ENCODE data around the gene SERPINE2. TPM values are rescaled to one million over a fixed set of nuclear protein-coding genes. Genes with fewer than 3 reads are reported as not detected.

The SERPINE2 gene
- total RNA-seq, 1 donor from 2014 or later = 19.2 TPM

DNA sequence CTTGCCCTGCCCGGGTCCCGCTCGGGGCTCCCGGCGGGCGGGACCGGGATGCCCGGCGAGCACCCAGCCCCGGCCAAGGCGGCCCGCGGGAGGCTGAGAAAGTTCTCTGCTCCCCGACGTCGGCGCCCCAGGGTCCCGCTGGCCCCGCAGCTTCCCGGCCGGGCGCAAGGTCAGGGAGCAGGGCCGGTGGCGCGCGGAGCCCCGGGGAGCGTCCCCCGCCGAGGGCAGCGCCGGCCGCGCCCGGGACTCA lies 331 bp downstream of the SERPINE2 start:
- Mint-ChIP-seq H3K27ac (no peak overlapping the region), H3K4me1 (ENCODE audit: low read depth) (peaks cover 26% of the 10 kb centered on the region), H3K27me3 (ENCODE audit: low read depth) (peaks cover 48% of the 10 kb centered on the region), H3K9me3 (no peaks in the 10 kb centered on the region), H3K4me3 (ENCODE audit: low read depth) (no peak overlapping the region), H3K36me3 (ENCODE audit: low read depth) (peaks cover 7% of the 10 kb centered on the region)
- intact Hi-C loops (cut with micrococcal nuclease) = loop anchor here (1.0 to 10.0 kb wide), 3 partner anchors 12 to 546 kb away; partner anchors contain the start of gene CUL3
- DNase-seq (ENCODE audit: low spot score) = no peak

DNA sequence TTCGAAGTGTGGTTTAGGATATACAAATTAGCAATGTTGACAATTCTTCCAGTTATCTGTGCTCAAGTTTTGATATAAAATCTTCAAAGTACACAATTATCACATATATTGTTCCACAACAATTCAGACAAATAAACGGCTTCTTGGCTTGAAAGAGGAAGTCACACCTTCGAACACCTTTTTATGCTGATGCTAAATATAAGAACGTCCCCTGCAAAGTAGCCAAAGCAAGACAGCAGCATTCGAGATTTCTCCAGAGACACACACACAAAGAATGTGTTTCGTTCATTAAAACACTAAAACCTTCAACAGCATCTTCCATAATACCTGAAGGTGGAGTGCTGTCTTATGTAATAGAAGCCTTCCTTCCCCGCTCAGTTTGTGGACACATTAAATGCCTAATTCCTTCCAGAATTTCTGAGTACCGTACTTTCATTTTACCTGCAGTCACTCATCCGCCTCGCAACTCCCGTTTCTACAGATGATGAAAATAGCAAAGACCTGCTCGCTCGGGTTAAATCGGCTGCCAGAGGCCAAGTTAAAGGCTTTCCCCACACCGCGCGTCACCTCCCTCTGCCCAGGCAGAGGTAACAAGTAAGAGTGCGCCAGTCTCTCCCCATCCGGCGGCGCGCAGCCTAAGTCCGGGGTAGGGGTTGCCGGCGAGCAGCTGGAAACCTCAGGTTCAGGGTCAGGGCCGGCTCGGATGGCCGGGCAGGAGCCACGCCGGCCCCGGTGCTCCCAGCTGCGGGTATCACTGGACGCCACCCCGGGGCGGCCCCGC lies 847 bp downstream of the SERPINE2 start:
- Mint-ChIP-seq H3K36me3 (ENCODE audit: low read depth) (peaks cover 7% of the 10 kb centered on the region), H3K9me3 (no peaks in the 10 kb centered on the region), H3K27ac (peak overlapping the region; percentile 13), H3K4me1 (ENCODE audit: low read depth) (peaks cover 30% of the 10 kb centered on the region), H3K27me3 (ENCODE audit: low read depth) (peaks cover 43% of the 10 kb centered on the region), H3K4me3 (ENCODE audit: low read depth) (peak overlapping the region; percentile 91)
- intact Hi-C loops (cut with micrococcal nuclease) = loop anchor here (10.0 kb wide), 1 partner anchor 547 kb away; the partner anchor contains the start of gene CUL3
- peak; percentile 46 for DNase-seq (ENCODE audit: low spot score)

GRCh38 chr2:224036731-224037361 lies 2.2 kb downstream of the SERPINE2 start:
- intact Hi-C loops (cut with micrococcal nuclease) = loop anchor here (10.0 kb wide), 1 partner anchor 548 kb away; the partner anchor contains the start of gene CUL3
- no peak overlapping the region for H3K27ac Mint-ChIP-seq
- H3K4me3 Mint-ChIP-seq (ENCODE audit: low read depth) = peak overlapping the region; percentile 91
- peaks cover 43% of the 10 kb centered on the region for H3K4me1 Mint-ChIP-seq (ENCODE audit: low read depth)
- peaks cover 9% of the 10 kb centered on the region for H3K36me3 Mint-ChIP-seq (ENCODE audit: low read depth)
- H3K9me3 Mint-ChIP-seq = no peaks in the 10 kb centered on the region
- no peak for DNase-seq (ENCODE audit: low spot score)
- peaks cover 29% of the 10 kb centered on the region for H3K27me3 Mint-ChIP-seq (ENCODE audit: low read depth)

- intact Hi-C loops (cut with micrococcal nuclease) = loop anchor here (10.0 kb wide), 1 partner anchor 551 kb away; the partner anchor contains the start of gene CUL3
- H3K9me3 Mint-ChIP-seq = no peaks in the 10 kb centered on the region
Observed at GRCh38 chr2:224034017-224034416, 5.1 kb downstream of the SERPINE2 start.

DNA sequence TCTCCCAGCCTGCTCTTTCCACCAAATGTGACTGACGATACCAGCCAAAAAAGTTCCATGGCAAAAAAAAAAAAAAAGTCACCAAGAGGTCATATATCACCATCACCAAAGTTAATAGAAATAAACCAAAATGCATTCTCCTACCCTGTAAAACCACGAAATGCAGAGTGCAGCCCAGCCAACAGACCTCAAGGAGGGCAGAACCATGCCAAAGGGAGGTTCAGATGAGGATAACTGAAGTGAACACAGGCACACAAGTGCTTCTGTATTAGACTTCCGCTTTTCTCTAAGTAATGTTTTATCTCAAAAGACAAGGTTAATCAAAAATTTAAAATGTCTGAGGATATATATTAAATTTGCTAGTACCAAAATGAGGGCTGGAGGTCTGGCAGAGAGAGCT lies 5.5 kb downstream of the SERPINE2 start:
- peaks cover 49% of the 10 kb centered on the region for H3K4me1 Mint-ChIP-seq (ENCODE audit: low read depth)
- intact Hi-C loops (cut with micrococcal nuclease) = loop anchor here (10.0 kb wide), 1 partner anchor 551 kb away; the partner anchor contains the start of gene CUL3
- no peak overlapping the region for H3K4me3 Mint-ChIP-seq (ENCODE audit: low read depth)
- H3K9me3 Mint-ChIP-seq = no peaks in the 10 kb centered on the region
- H3K27ac Mint-ChIP-seq = no peak overlapping the region
- DNase-seq (ENCODE audit: low spot score) = no peak
- peaks cover 22% of the 10 kb centered on the region for H3K36me3 Mint-ChIP-seq (ENCODE audit: low read depth)
- peaks cover 8% of the 10 kb centered on the region for H3K27me3 Mint-ChIP-seq (ENCODE audit: low read depth)

More at GRCh38 chr2:224034017-224034416, 5.1 kb downstream of the SERPINE2 start:
- Mint-ChIP-seq H3K27ac (no peak overlapping the region), H3K4me3 (ENCODE audit: low read depth) (no peak overlapping the region), H3K36me3 (ENCODE audit: low read depth) (peaks cover 21% of the 10 kb centered on the region), H3K27me3 (ENCODE audit: low read depth) (peaks cover 8% of the 10 kb centered on the region), H3K4me1 (ENCODE audit: low read depth) (peaks cover 46% of the 10 kb centered on the region)
- DNase-seq (ENCODE audit: low spot score) = no peak

GRCh38 chr2:224032283-224032682 lies 6.8 kb downstream of the SERPINE2 start:
- peaks cover 51% of the 10 kb centered on the region for H3K4me1 Mint-ChIP-seq (ENCODE audit: low read depth)
- H3K4me3 Mint-ChIP-seq (ENCODE audit: low read depth) = no peak overlapping the region
- DNase-seq (ENCODE audit: low spot score) = no peak
- no peak overlapping the region for H3K27ac Mint-ChIP-seq
- H3K36me3 Mint-ChIP-seq (ENCODE audit: low read depth) = peaks cover 34% of the 10 kb centered on the region
- H3K27me3 Mint-ChIP-seq (ENCODE audit: low read depth) = peaks cover 4% of the 10 kb centered on the region
- H3K9me3 Mint-ChIP-seq = peaks cover 7% of the 10 kb centered on the region
- intact Hi-C loops (cut with micrococcal nuclease) = loop anchor here (10.0 kb wide), 1 partner anchor 553 kb away; the partner anchor contains the start of gene CUL3

- H3K9me3 Mint-ChIP-seq = peaks cover 14% of the 10 kb centered on the region
- intact Hi-C loops (cut with micrococcal nuclease) = loop anchor here (10.0 kb wide), 1 partner anchor 553 kb away; the partner anchor contains the start of gene CUL3
- DNase-seq (ENCODE audit: low spot score) = no peak
- peaks cover 42% of the 10 kb centered on the region for H3K36me3 Mint-ChIP-seq (ENCODE audit: low read depth)
- H3K4me1 Mint-ChIP-seq (ENCODE audit: low read depth) = peaks cover 47% of the 10 kb centered on the region
- no peak overlapping the region for H3K27ac Mint-ChIP-seq
- no peak overlapping the region for H3K4me3 Mint-ChIP-seq (ENCODE audit: low read depth)
- no peaks in the 10 kb centered on the region for H3K27me3 Mint-ChIP-seq (ENCODE audit: low read depth)
Observed at GRCh38 chr2:224031358-224031970, 7.6 kb downstream of the SERPINE2 start.

DNA sequence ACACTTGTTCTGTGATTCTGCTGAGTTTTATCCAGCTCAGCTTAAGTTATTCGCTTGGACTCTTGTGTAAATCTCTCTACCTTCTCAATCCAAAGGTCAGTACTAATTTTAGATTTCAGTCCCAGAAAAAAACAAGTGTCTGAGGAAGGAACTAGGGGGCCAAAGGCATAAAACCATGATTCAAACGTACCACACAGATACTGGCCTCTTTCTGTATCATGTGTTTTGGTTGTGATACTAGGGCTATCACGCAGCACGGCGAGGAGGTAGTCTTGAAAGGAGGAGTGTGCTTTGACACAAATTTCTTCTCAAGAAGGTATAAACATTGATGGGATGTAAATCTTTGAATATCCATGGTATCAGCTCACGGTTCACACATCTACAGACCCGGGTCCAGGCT lies 8.3 kb downstream of the SERPINE2 start:
- Mint-ChIP-seq H3K27me3 (ENCODE audit: low read depth) (no peaks in the 10 kb centered on the region), H3K9me3 (peaks cover 21% of the 10 kb centered on the region), H3K4me3 (ENCODE audit: low read depth) (no peak overlapping the region), H3K27ac (no peak overlapping the region), H3K36me3 (ENCODE audit: low read depth) (peaks cover 48% of the 10 kb centered on the region), H3K4me1 (ENCODE audit: low read depth) (peaks cover 51% of the 10 kb centered on the region)
- no peak for DNase-seq (ENCODE audit: low spot score)
- intact Hi-C loops (cut with micrococcal nuclease) = loop anchor here (10.0 kb wide), 1 partner anchor 554 kb away; the partner anchor contains the start of gene CUL3

GRCh38 chr2:224029876-224030275 lies 9.2 kb downstream of the SERPINE2 start:
- Mint-ChIP-seq H3K9me3 (peaks cover 27% of the 10 kb centered on the region), H3K4me3 (ENCODE audit: low read depth) (no peak overlapping the region), H3K36me3 (ENCODE audit: low read depth) (peaks cover 52% of the 10 kb centered on the region), H3K27me3 (ENCODE audit: low read depth) (no peaks in the 10 kb centered on the region), H3K4me1 (ENCODE audit: low read depth) (peaks cover 58% of the 10 kb centered on the region), H3K27ac (no peak overlapping the region)
- DNase-seq (ENCODE audit: low spot score) = no peak
- intact Hi-C loops (cut with micrococcal nuclease) = loop anchor here (5.0 to 10.0 kb wide), 4 partner anchors 73 to 555 kb away; partner anchors contain the start of genes CUL3 and MRPL44

DNA sequence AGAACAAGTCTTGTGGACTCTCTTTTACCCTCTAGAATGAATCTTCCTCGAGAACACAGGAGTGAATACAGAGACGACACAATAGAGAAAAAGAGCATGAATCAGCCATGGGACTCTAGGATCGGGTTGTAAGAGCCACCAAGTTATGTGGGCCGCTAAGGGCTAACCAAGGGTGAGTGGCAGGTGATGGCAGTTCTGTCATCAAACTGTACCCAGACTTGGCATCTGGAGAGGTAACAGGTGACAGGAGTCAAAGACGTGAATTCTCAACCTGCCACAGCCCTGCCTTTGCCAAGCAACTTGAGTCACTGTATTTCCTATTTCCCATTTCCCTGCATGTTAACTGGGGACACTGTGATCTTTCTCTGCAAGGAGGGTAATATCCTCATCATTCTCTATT lies 11.2 kb downstream of the SERPINE2 start:
- H3K4me3 Mint-ChIP-seq (ENCODE audit: low read depth) = no peak overlapping the region
- intact Hi-C loops (cut with micrococcal nuclease) = loop anchor here (5.0 kb wide), 3 partner anchors 71 to 266 kb away; partner anchors contain the start of gene MRPL44
- peak overlapping the region; percentile 67 for H3K27ac Mint-ChIP-seq
- H3K27me3 Mint-ChIP-seq (ENCODE audit: low read depth) = no peaks in the 10 kb centered on the region
- DNase-seq (ENCODE audit: low spot score) = no peak
- peaks cover 50% of the 10 kb centered on the region for H3K36me3 Mint-ChIP-seq (ENCODE audit: low read depth)
- H3K4me1 Mint-ChIP-seq (ENCODE audit: low read depth) = peaks cover 61% of the 10 kb centered on the region
- H3K9me3 Mint-ChIP-seq = peaks cover 27% of the 10 kb centered on the region

- Mint-ChIP-seq H3K4me1 (ENCODE audit: low read depth) (peaks cover 59% of the 10 kb centered on the region), H3K9me3 (peaks cover 27% of the 10 kb centered on the region), H3K27ac (peak overlapping the region; percentile 96), H3K27me3 (ENCODE audit: low read depth) (no peaks in the 10 kb centered on the region), H3K36me3 (ENCODE audit: low read depth) (peaks cover 50% of the 10 kb centered on the region), H3K4me3 (ENCODE audit: low read depth) (no peak overlapping the region)
- DNase-seq (ENCODE audit: low spot score) = no peak
- intact Hi-C loops (cut with micrococcal nuclease) = loop anchor here (5.0 kb wide), 3 partner anchors 70 to 265 kb away; partner anchors contain the start of gene MRPL44
Observed at GRCh38 chr2:224027070-224027469, 12.0 kb downstream of the SERPINE2 start.

DNA sequence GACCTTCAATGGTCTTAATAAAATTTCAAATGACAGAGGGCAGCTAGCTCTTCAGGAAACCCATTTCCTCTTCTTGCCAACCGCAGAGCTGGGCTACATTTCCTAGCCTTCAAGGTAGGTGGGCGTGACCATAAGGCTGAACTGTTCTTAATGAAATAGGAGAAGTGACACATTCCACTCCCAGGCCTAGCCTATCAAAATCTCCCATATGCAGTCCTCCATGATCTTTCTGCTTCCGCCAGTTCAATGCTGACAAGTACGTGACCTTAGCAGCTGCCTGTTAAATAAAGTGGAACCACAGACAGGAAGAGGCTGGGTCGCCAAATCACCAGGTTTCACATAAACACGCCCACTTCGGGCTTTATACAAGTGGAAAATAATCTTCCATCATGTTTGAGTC lies 13.2 kb downstream of the SERPINE2 start:
- Mint-ChIP-seq H3K27ac (peak overlapping the region; percentile 96), H3K27me3 (ENCODE audit: low read depth) (no peaks in the 10 kb centered on the region), H3K36me3 (ENCODE audit: low read depth) (peaks cover 46% of the 10 kb centered on the region), H3K4me1 (ENCODE audit: low read depth) (peaks cover 56% of the 10 kb centered on the region), H3K9me3 (peaks cover 33% of the 10 kb centered on the region), H3K4me3 (ENCODE audit: low read depth) (peak overlapping the region; percentile 40)
- intact Hi-C loops (cut with micrococcal nuclease) = loop anchor here (1.0 to 5.0 kb wide), 4 partner anchors 13 to 264 kb away; partner anchors contain the start of genes MRPL44 and SERPINE2
- DNase-seq (ENCODE audit: low spot score) = peak; percentile 74

Data from activated T-helper 2 cell treated with anti-CD3 and anti-CD28 coated beads, Interferon-gamma antibody, Interleukin-2, Interleukin-4, amounts not matched to agents 10 μg/mL and 5 μg/mL and 100 μg/mL, durations not matched to agents 14 hours and 24 hours and 36 hours (primary cell).